Measurements from ENCODE around the gene MDM2. TPM values are rescaled to one million over a fixed set of nuclear protein-coding genes. Genes with fewer than 3 reads are reported as not detected.

Gene MDM2
- total and polyA plus RNA-seq, 2 donors (not counting 3 experiments of a cell fraction or from before 2014, with no cell fraction given), result 16.7 to 270 TPM

DNA sequence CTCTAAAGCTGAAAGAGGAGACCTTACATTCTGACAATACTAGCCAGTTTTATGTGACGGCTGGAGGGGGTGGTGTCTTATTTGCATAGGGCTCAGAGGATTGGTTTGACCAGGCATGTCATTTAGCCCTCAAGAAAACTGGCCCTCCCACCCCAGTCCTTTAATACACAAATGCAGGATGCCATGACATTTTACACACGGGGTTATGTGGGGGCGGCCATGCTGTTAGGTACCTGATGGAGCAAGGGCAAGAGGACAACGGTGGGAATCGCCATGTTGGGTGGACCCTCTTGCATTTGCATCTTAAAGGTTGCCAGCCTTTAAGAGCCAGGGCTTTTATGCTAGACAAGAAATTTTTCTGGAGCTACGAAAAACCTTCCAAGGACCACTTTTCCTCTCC lies 23.3 kb downstream of the MDM2 start:
- intact Hi-C loops (cut with micrococcal nuclease) (no loop called here), dilution Hi-C loops (cut with MboI; ENCODE audit: extremely low pct_ligation_motif_present, low sequenced_read_pairs) (no loop called here)
- POLR2A ChIA-PET, result no interaction called here
- no peaks in the 10 kb centered on the region for H3K9me3 ChIP-seq (replicated peaks; ENCODE audit: control insufficient read depth, insufficient read depth, low read length)
- H2AFZ ChIP-seq (ENCODE audit: low read depth, low read length), result no peak overlapping the region
- no peaks in the 10 kb centered on the region for H3K9me1 ChIP-seq (replicated peaks; ENCODE audit: control insufficient read depth, extremely low read depth, insufficient read depth, low read length)
- no peaks in the 10 kb centered on the region for H3K27me3 ChIP-seq (ENCODE audit: control insufficient read depth in 2 of 2, insufficient read depth in 2 of 2, low read length in 2 of 2)
- H3K4me3 ChIP-seq (replicated peaks in 1 of 3; ENCODE audit: insufficient read depth in 1 of 3, low read depth in 1 of 3, low read length in 3 of 3), result no peak overlapping the region
- no peak overlapping the region for H3K9ac ChIP-seq (replicated peaks; ENCODE audit: extremely low read depth, insufficient read depth, low read length)
- TF ChIP-seq, protein P1, sequence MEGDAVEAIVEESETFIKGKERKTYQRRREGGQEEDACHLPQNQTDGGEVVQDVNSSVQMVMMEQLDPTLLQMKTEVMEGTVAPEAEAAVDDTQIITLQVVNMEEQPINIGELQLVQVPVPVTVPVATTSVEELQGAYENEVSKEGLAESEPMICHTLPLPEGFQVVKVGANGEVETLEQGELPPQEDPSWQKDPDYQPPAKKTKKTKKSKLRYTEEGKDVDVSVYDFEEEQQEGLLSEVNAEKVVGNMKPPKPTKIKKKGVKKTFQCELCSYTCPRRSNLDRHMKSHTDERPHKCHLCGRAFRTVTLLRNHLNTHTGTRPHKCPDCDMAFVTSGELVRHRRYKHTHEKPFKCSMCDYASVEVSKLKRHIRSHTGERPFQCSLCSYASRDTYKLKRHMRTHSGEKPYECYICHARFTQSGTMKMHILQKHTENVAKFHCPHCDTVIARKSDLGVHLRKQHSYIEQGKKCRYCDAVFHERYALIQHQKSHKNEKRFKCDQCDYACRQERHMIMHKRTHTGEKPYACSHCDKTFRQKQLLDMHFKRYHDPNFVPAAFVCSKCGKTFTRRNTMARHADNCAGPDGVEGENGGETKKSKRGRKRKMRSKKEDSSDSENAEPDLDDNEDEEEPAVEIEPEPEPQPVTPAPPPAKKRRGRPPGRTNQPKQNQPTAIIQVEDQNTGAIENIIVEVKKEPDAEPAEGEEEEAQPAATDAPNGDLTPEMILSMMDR (IDR thresholded peaks at IDR 0.05; ENCODE audit: extremely low read depth in 1 of 2, insufficient read depth in 1 of 2, low read depth in 1 of 2, low read length in 2 of 2), result no peak
- no peak for TF ChIP-seq MYC (IDR thresholded peaks at IDR 0.05; ENCODE audit: low read depth, low read length)
- no peak for TF ChIP-seq EZH2 (IDR thresholded peaks at IDR 0.05; ENCODE audit: borderline replicate concordance, low read depth, low read length, severe bottlenecking)
- TF ChIP-seq JUN (IDR thresholded peaks at IDR 0.05; ENCODE audit: borderline replicate concordance, insufficient read depth, insufficient read length, low read depth), result no peak
- no peak for TF ChIP-seq GATA2 (IDR thresholded peaks at IDR 0.05; ENCODE audit: insufficient read depth, insufficient read length, low read depth, low read length)
- TF ChIP-seq POLR2AphosphoS5 (IDR thresholded peaks at IDR 0.05; ENCODE audit: insufficient read depth, low read depth, low read length), result peak; percentile 7
- CTCF ChIA-PET, result interaction anchor here (1.1 to 3.0 kb wide), 5 partner anchors 13 to 1475 kb away, joined by 3 to 20 read pairs (median 6); partner anchors contain the start of gene MDM2
- H4K20me1 ChIP-seq (replicated peaks; ENCODE audit: control insufficient read depth, extremely low read depth, insufficient read depth, low read length), result no peaks in the 10 kb centered on the region
- H3K36me3 ChIP-seq (ENCODE audit: control insufficient read depth in 2 of 2, extremely low read depth in 1 of 2, insufficient read depth in 2 of 2, low read length in 2 of 2), result peaks cover 19 to 47% of the 10 kb centered on the region in 2 experiments
- FAIRE-seq (no peak), DNase-seq (ENCODE audit: low read depth, low spot score) (no peak)
- H3K79me2 ChIP-seq (ENCODE audit: control insufficient read depth, insufficient read depth, low read length), result peaks cover 27% of the 10 kb centered on the region
- H3K27ac ChIP-seq (ENCODE audit: insufficient read depth, low read depth, low read length), result no peak overlapping the region
- BruUV-seq (replicated peaks), result no TSS peak
- peaks cover 4% of the 10 kb centered on the region for H3K4me1 ChIP-seq (ENCODE audit: control insufficient read depth, extremely low read depth, insufficient read depth, low read length)
- H3K4me2 ChIP-seq (ENCODE audit: insufficient read depth, low read length), result no peak overlapping the region
